22Rv1 (cell line): Measurements from ENCODE around the gene DSTN.

ENCODE experiments used
- ZFX ChIP-seq: fragments of 450-650 bp; IDR thresholded peaks from 2 replicates; pipeline ENCODE4 v1.6.1; 2017; ENCODE audit warnings: antibody characterized with exemption, borderline replicate concordance
- TF ChIP-seq, protein P1 (sequence below): fragments of 450-650 bp; IDR thresholded peaks from 2 replicates; pipeline ENCODE4 v1.5.1; 2017; ENCODE audit warnings: mild to moderate bottlenecking

DNA sequence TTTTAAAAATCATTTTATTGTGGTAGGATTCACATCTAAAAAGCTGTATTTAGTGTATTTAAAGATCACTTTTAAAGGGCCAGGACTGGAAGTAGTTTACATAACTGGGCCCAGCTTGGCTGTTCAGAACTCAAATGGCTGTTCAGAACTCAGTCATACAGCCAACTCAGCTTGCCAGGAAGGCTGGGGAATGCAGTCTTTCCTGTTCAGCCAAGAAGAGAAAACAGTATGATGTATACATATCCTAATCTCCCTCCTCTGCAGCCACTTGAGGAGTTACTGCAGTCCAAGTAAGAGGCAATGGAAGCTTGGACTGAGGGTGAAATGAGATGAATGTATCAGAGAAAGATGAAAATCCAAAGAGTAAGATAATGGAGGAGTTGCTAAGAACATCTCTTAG lies 24.6 kb downstream of the DSTN start:
- TF ChIP-seq, protein P1, sequence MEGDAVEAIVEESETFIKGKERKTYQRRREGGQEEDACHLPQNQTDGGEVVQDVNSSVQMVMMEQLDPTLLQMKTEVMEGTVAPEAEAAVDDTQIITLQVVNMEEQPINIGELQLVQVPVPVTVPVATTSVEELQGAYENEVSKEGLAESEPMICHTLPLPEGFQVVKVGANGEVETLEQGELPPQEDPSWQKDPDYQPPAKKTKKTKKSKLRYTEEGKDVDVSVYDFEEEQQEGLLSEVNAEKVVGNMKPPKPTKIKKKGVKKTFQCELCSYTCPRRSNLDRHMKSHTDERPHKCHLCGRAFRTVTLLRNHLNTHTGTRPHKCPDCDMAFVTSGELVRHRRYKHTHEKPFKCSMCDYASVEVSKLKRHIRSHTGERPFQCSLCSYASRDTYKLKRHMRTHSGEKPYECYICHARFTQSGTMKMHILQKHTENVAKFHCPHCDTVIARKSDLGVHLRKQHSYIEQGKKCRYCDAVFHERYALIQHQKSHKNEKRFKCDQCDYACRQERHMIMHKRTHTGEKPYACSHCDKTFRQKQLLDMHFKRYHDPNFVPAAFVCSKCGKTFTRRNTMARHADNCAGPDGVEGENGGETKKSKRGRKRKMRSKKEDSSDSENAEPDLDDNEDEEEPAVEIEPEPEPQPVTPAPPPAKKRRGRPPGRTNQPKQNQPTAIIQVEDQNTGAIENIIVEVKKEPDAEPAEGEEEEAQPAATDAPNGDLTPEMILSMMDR, result no peak
- no peak for TF ChIP-seq ZFX
